ENCODE data around the gene SOWAHC. TPM values are rescaled to one million over a fixed set of nuclear protein-coding genes. Genes with fewer than 3 reads are reported as not detected.

The SOWAHC gene
- total RNA-seq, 1 experiment from 2014 or later = 13.1 TPM

DNA sequence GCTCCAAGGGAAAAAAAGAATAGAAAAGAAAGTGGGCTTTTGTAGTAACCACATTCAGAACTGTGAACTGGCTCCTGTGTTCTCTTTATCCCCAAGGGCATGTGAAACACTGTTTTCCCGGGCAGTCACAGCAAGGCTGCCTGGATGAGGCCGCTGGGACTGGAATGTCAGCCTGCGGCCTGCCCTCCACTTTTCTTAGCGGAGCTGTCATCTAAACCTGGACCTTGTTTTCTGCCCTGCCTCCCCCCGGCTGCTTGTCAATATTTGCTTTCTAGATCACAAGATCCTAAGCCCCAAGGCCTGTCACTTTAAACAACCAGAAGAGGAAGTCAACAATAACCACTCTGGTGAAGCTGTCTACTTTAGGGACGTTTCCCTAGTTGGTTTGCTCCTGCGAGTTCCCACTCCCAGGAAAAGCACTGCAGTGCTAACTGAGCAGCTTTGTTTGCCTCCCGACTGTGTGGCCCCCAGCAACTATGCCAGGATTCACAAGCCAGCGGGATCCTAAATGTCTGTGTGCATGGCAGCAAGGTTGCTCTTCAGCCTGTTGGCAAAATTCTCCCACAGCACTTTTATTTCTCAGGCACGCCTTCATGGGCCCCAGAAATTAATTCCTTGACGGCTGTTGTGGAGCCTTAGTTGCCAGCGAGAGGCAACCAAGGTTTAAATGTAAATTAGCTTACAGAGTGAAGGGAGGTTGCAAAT, 30.6 kb downstream of the SOWAHC start:
- no TSS peak for BruUV-seq (replicated peaks)
- no peak for DNase-seq (ENCODE audit: low spot score)
- Histone ChIP-seq H3K4me1 (ENCODE audit: insufficient read depth, low read length, poor library complexity, severe bottlenecking) (no peaks in the 10 kb centered on the region), H3K4me3 (ENCODE audit: low read depth, low read length, poor library complexity, severe bottlenecking) (no peak overlapping the region), H3K27ac (ENCODE audit: low read depth, low read length, poor library complexity, severe bottlenecking) (no peak overlapping the region), H3K36me3 (ENCODE audit: insufficient read depth, low read length, poor library complexity, severe bottlenecking) (no peaks in the 10 kb centered on the region), H3K9me3 (ENCODE audit: low read depth, low read length, poor library complexity, severe bottlenecking) (no peaks in the 10 kb centered on the region), H3K27me3 (replicated peaks; ENCODE audit: insufficient read depth, low read depth, low read length, poor library complexity) (no peaks in the 10 kb centered on the region)
- CTCF ChIA-PET = no interaction called here
- no peak for TF ChIP-seq EZH2 (IDR thresholded peaks at IDR 0.05; ENCODE audit: borderline replicate concordance, low read depth, low read length, poor library complexity, severe bottlenecking)
- TF ChIP-seq, protein P1, sequence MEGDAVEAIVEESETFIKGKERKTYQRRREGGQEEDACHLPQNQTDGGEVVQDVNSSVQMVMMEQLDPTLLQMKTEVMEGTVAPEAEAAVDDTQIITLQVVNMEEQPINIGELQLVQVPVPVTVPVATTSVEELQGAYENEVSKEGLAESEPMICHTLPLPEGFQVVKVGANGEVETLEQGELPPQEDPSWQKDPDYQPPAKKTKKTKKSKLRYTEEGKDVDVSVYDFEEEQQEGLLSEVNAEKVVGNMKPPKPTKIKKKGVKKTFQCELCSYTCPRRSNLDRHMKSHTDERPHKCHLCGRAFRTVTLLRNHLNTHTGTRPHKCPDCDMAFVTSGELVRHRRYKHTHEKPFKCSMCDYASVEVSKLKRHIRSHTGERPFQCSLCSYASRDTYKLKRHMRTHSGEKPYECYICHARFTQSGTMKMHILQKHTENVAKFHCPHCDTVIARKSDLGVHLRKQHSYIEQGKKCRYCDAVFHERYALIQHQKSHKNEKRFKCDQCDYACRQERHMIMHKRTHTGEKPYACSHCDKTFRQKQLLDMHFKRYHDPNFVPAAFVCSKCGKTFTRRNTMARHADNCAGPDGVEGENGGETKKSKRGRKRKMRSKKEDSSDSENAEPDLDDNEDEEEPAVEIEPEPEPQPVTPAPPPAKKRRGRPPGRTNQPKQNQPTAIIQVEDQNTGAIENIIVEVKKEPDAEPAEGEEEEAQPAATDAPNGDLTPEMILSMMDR (conservative IDR thresholded peaks at IDR 0.05; ENCODE audit: low read depth, low read length) = no peak
- POLR2A ChIA-PET (ENCODE audit: low non-redundant PET) = no interaction called here
- intact Hi-C loops (cut with micrococcal nuclease; ENCODE audit: unreplicated experiment) = no loop called here

- no TSS peak for BruUV-seq (replicated peaks)
- no peaks in the 10 kb centered on the region for H3K27me3 ChIP-seq (replicated peaks; ENCODE audit: insufficient read depth, low read depth, low read length, poor library complexity)
- no peaks in the 10 kb centered on the region for H3K36me3 ChIP-seq (ENCODE audit: insufficient read depth, low read length, poor library complexity, severe bottlenecking)
- intact Hi-C loops (cut with micrococcal nuclease; ENCODE audit: unreplicated experiment) = no loop called here
- TF ChIP-seq EZH2 (IDR thresholded peaks at IDR 0.05; ENCODE audit: borderline replicate concordance, low read depth, low read length, poor library complexity, severe bottlenecking) = no peak
- TF ChIP-seq, protein P1 (conservative IDR thresholded peaks at IDR 0.05; ENCODE audit: low read depth, low read length) = no peak
- no peak overlapping the region for H3K4me3 ChIP-seq (ENCODE audit: low read depth, low read length, poor library complexity, severe bottlenecking)
- H3K4me1 ChIP-seq (ENCODE audit: insufficient read depth, low read length, poor library complexity, severe bottlenecking) = no peaks in the 10 kb centered on the region
- ChIA-PET CTCF (no interaction called here), POLR2A (ENCODE audit: low non-redundant PET) (no interaction called here)
- H3K27ac ChIP-seq (ENCODE audit: low read depth, low read length, poor library complexity, severe bottlenecking) = no peak overlapping the region
- no peak for DNase-seq (ENCODE audit: low spot score)
- no peaks in the 10 kb centered on the region for H3K9me3 ChIP-seq (ENCODE audit: low read depth, low read length, poor library complexity, severe bottlenecking)
Observed at GRCh38 chr2:109645412-109646184, 31.4 kb downstream of the SOWAHC start.

GRCh38 chr2:109646961-109647360, 32.8 kb downstream of the SOWAHC start:
- no peak for DNase-seq (ENCODE audit: low spot score)

More at GRCh38 chr2:109646961-109647360, 32.8 kb downstream of the SOWAHC start:
- no peaks in the 10 kb centered on the region for H3K36me3 ChIP-seq (ENCODE audit: insufficient read depth, low read length, poor library complexity, severe bottlenecking)
- CTCF ChIA-PET = no interaction called here
- H3K27ac ChIP-seq (ENCODE audit: low read depth, low read length, poor library complexity, severe bottlenecking) = no peak overlapping the region
- no peaks in the 10 kb centered on the region for H3K9me3 ChIP-seq (ENCODE audit: low read depth, low read length, poor library complexity, severe bottlenecking)
- intact Hi-C loops (cut with micrococcal nuclease; ENCODE audit: unreplicated experiment) = no loop called here
- H3K27me3 ChIP-seq (replicated peaks; ENCODE audit: insufficient read depth, low read depth, low read length, poor library complexity) = no peaks in the 10 kb centered on the region
- no TSS peak for BruUV-seq (replicated peaks)
- no peak overlapping the region for H3K4me3 ChIP-seq (ENCODE audit: low read depth, low read length, poor library complexity, severe bottlenecking)
- POLR2A ChIA-PET (ENCODE audit: low non-redundant PET) = no interaction called here
- no peaks in the 10 kb centered on the region for H3K4me1 ChIP-seq (ENCODE audit: insufficient read depth, low read length, poor library complexity, severe bottlenecking)
- no peak for TF ChIP-seq EZH2 (IDR thresholded peaks at IDR 0.05; ENCODE audit: borderline replicate concordance, low read depth, low read length, poor library complexity, severe bottlenecking)
- TF ChIP-seq, protein P1 (conservative IDR thresholded peaks at IDR 0.05; ENCODE audit: low read depth, low read length) = no peak

Data from A673 (cell line).